HCT116 (cell line): ENCODE measurements around the gene RBBP9. TPM values are rescaled to one million over a fixed set of nuclear protein-coding genes. Genes with fewer than 3 reads are reported as not detected.

ENCODE experiments used
- ATAC-seq: fragments of 200-7000 bp; cut with Tn5 transposase; 2 replicates; pipeline ENCODE4 v1.9.1; 2020; ENCODE audit warnings: mild to moderate bottlenecking, moderate library complexity
- BruUV-seq: library from RNA; stranded (reverse); fragments of 400-500 nt; replicated peaks from 2 replicates; lab custom pipeline; 2021; lab: Mats Ljungman, UMichigan
- CTCF ChIA-PET: fragments of 300-600 bp; sonication (Branson Sonifier 250); formaldehyde crosslinking; loops from one replicate; lab custom pipeline; 2021; ENCODE audit warnings: antibody characterized with exemption; lab: Charles Lee
- POLR2A ChIA-PET: fragments of 300-600, 350-600 bp; sonication (Branson Sonifier 250); formaldehyde crosslinking; loops from one replicate; lab custom pipeline; 2021; ENCODE audit warnings: antibody characterized with exemption; lab: Charles Lee
- RAD21 ChIA-PET, 2 experiments: fragments of 300-600 bp; sonication (Branson Sonifier 250); formaldehyde crosslinking; loops; one replicate each; lab custom pipeline; 2023; ENCODE audit warnings: low total read pairs in 2 of 2; ENCODE audit not compliant: uncharacterized antibody in 2 of 2, unreplicated experiment in 2 of 2, low non-redundant PET in 1 of 2; lab: Charles Lee
- DNase-seq: peaks from one replicate; pipeline ENCODE4 v3.0.0-alpha.2; 2010; ENCODE audit warnings: low read depth, low spot score
- H2AFZ ChIP-seq: fragments of 200-600 bp; shearing (Covaris generic), sonication (generic); 2 replicates; pipeline ENCODE4 v1.6.1; 2017; ENCODE audit warnings: low read depth, mixed run types, mixed read lengths, antibody characterized with exemption, low read length; ENCODE audit not compliant: poor library complexity, severe bottlenecking
- H3K27ac ChIP-seq: 2 replicates; pipeline ENCODE4 v1.5.1; 2012; ENCODE audit warnings: low read depth, low read length
- H3K27me3 ChIP-seq: fragments of 200-600 bp; sonication (generic); 2 replicates; pipeline ENCODE4 v1.6.1; 2016; ENCODE audit warnings: mixed run types, low read length, mixed read lengths; ENCODE audit not compliant: insufficient read depth
- H3K36me3 ChIP-seq, 2 experiments: fragments of 200-500 bp in 1 of 2; fragments of 200-600 bp in 1 of 2; sonication (Bioruptor generic) in 1 of 2; sonication (generic) in 1 of 2; 2 replicates each; pipeline versions ENCODE4 v1.5.1 to v1.6.1; 2014 to 2016; ENCODE audit warnings: low read length in 2 of 2, inconsistent platforms in 1 of 2, mixed read lengths in 1 of 2, mixed run types in 1 of 2; ENCODE audit not compliant: insufficient read depth in 2 of 2, control insufficient read depth in 1 of 2
- H3K4me1 ChIP-seq, 2 experiments: fragments of 200-600 bp in 1 of 2; sonication (generic) in 1 of 2; 2 replicates each; pipeline versions ENCODE4 v1.5.1 to v1.6.1; 2012 to 2017; ENCODE audit warnings: low read length in 2 of 2, inconsistent platforms in 1 of 2, mild to moderate bottlenecking in 1 of 2, mixed read lengths in 1 of 2, mixed run types in 1 of 2, moderate library complexity in 1 of 2; ENCODE audit not compliant: insufficient read depth in 2 of 2, control insufficient read depth in 1 of 2
- H3K4me2 ChIP-seq: fragments of 200-600 bp; sonication (generic); 2 replicates; pipeline ENCODE4 v1.6.1; 2017; ENCODE audit warnings: mixed run types, low read length, mixed read lengths
- H3K4me3 ChIP-seq, 2 experiments: fragments of 200-600 bp in 1 of 2; sonication (generic) in 1 of 2; replicated peaks in 1 of 2; 2 replicates each; pipeline ENCODE4 v1.5.1; 2011 to 2016; ENCODE audit warnings: low read length in 2 of 2, control low read depth in 1 of 2, low read depth in 1 of 2, mild to moderate bottlenecking in 1 of 2, mixed read lengths in 1 of 2, mixed run types in 1 of 2
- H3K79me2 ChIP-seq: fragments of 200-600 bp; sonication (generic); 2 replicates; pipeline ENCODE4 v1.6.1; 2017; ENCODE audit warnings: mild to moderate bottlenecking, mixed run types, low read length, moderate library complexity, mixed read lengths; ENCODE audit not compliant: insufficient read depth
- H3K9ac ChIP-seq: fragments of 200-600 bp; sonication (generic); 2 replicates; pipeline ENCODE4 v1.6.1; 2016; ENCODE audit warnings: low read length, mixed read lengths
- H3K9me2 ChIP-seq: fragments of 200-600 bp; sonication (generic), shearing (Covaris generic); 2 replicates; pipeline ENCODE4 v1.6.1; 2017; ENCODE audit warnings: mixed run types, mild to moderate bottlenecking, moderate library complexity; ENCODE audit not compliant: insufficient read depth
- H3K9me3 ChIP-seq, 2 experiments: fragments of 200-500 bp in 1 of 2; fragments of 200-600 bp in 1 of 2; sonication (Bioruptor generic) in 1 of 2; sonication (generic) in 1 of 2; 2 replicates each; pipeline ENCODE4 v1.6.1; 2014 to 2017; ENCODE audit warnings: low read length in 2 of 2, mixed read lengths in 2 of 2, inconsistent platforms in 1 of 2, low read depth in 1 of 2, mild to moderate bottlenecking in 1 of 2, mixed run types in 1 of 2, moderate library complexity in 1 of 2; ENCODE audit not compliant: control insufficient read depth in 1 of 2, insufficient read depth in 1 of 2
- H4K20me1 ChIP-seq: fragments of 200-600 bp; sonication (generic), shearing (Covaris generic); 2 replicates; pipeline ENCODE4 v1.6.1; 2017; ENCODE audit warnings: mixed run types, mild to moderate bottlenecking, moderate library complexity; ENCODE audit not compliant: insufficient read depth
- CBX3 ChIP-seq: IDR thresholded peaks from 2 replicates; pipeline ENCODE4 v1.6.1; 2012; ENCODE audit warnings: low read depth
- ELF1 ChIP-seq: IDR thresholded peaks from 2 replicates; pipeline ENCODE4 v1.6.1; 2012; ENCODE audit warnings: low read depth, borderline replicate concordance
- EZH2 ChIP-seq: fragments of 200-600 bp; sonication (generic); IDR thresholded peaks from 2 replicates; pipeline ENCODE4 v1.6.1; 2017; ENCODE audit warnings: antibody characterized with exemption, mixed run types
- FOSL1 ChIP-seq: IDR thresholded peaks from 2 replicates; pipeline ENCODE4 v1.6.1; 2012; ENCODE audit warnings: low read depth
- JUND ChIP-seq: IDR thresholded peaks from 2 replicates; pipeline ENCODE4 v1.6.1; 2012
- POLR2AphosphoS5 ChIP-seq: IDR thresholded peaks from 2 replicates; pipeline ENCODE4 v1.6.1; 2011; ENCODE audit warnings: mild to moderate bottlenecking, low read depth, low read length, moderate library complexity
- SIN3A ChIP-seq: IDR thresholded peaks from 2 replicates; pipeline ENCODE4 v1.6.1; 2012; ENCODE audit warnings: low read depth
- SP1 ChIP-seq: IDR thresholded peaks from 2 replicates; pipeline ENCODE4 v1.6.1; 2012; ENCODE audit warnings: low read depth
- SRF ChIP-seq: IDR thresholded peaks from 2 replicates; pipeline ENCODE4 v1.6.1; 2012; ENCODE audit warnings: low read depth
- YY1 ChIP-seq: IDR thresholded peaks from 2 replicates; pipeline ENCODE4 v1.6.1; 2011; ENCODE audit warnings: low read length, low read depth, moderate library complexity, mild to moderate bottlenecking; ENCODE audit not compliant: insufficient replicate concordance; ENCODE audit errors: extremely low read depth
- ZNF274 ChIP-seq: fragments of 200-500 bp; sonication (Bioruptor generic); IDR thresholded peaks from 2 replicates; pipeline ENCODE4 v1.6.1; 2014; ENCODE audit warnings: mild to moderate bottlenecking, low read depth, low read length, inconsistent platforms
- intact Hi-C: fragments of 100-400 bp; cut with micrococcal nuclease; formaldehyde crosslinking; loops from 2 replicates; pipeline ENCODE4 v1.10.0; 2022
- total RNA-seq: library from RNA; stranded (reverse); gene quantifications from one replicate; pipeline ENCODE4 v1.2.1, GENCODE V29; 2021; ENCODE audit not compliant: unreplicated experiment
- TF ChIP-seq, protein P1 (sequence below): IDR thresholded peaks from 2 replicates; pipeline ENCODE4 v1.6.1; 2011; ENCODE audit warnings: mild to moderate bottlenecking, low read length, moderate library complexity; ENCODE audit not compliant: insufficient replicate concordance; ENCODE audit errors: extremely low read depth
- TF ChIP-seq, protein P2 (sequence below): IDR thresholded peaks from 2 replicates; pipeline ENCODE4 v1.6.1; 2012
- TF ChIP-seq, protein P3 (sequence below): IDR thresholded peaks from 2 replicates; pipeline ENCODE4 v1.6.1; 2012
- TF ChIP-seq, protein P4 (sequence below): IDR thresholded peaks from 2 replicates; pipeline ENCODE4 v1.6.1; 2012; ENCODE audit warnings: low read depth

The RBBP9 gene
- total RNA-seq, 1 experiment from 2014 or later, result 10.3 TPM

DNA sequence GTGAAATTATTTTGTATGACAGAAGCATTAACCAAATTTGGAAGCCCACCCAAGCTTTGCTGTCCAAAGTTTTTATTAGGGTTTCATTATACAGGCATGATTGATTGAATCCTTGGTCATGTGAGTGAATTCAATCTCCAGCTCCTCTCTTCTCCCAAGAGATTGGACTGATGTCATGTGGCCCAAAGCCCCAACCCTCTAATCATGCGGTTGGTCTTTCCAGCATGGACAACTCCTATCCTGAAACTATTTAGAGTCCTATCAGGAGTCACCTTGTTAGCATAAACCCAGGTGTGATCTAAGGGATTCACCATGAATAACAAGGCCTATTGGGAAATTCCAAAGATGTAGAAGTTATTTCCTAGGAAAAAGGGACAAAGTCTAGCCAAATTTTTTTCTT, 19.2 kb downstream of the RBBP9 start (continued):
- TF ChIP-seq, protein P1, sequence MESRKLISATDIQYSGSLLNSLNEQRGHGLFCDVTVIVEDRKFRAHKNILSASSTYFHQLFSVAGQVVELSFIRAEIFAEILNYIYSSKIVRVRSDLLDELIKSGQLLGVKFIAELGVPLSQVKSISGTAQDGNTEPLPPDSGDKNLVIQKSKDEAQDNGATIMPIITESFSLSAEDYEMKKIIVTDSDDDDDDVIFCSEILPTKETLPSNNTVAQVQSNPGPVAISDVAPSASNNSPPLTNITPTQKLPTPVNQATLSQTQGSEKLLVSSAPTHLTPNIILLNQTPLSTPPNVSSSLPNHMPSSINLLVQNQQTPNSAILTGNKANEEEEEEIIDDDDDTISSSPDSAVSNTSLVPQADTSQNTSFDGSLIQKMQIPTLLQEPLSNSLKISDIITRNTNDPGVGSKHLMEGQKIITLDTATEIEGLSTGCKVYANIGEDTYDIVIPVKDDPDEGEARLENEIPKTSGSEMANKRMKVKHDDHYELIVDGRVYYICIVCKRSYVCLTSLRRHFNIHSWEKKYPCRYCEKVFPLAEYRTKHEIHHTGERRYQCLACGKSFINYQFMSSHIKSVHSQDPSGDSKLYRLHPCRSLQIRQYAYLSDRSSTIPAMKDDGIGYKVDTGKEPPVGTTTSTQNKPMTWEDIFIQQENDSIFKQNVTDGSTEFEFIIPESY, result no peak
- no peak for TF ChIP-seq FOSL1
- TF ChIP-seq CBX3, result no peak
- TF ChIP-seq, protein P2, sequence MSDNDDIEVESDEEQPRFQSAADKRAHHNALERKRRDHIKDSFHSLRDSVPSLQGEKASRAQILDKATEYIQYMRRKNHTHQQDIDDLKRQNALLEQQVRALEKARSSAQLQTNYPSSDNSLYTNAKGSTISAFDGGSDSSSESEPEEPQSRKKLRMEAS, result no peak
- no peak for TF ChIP-seq JUND
- TF ChIP-seq POLR2AphosphoS5, result no peak
- TF ChIP-seq SRF, result no peak

DNA sequence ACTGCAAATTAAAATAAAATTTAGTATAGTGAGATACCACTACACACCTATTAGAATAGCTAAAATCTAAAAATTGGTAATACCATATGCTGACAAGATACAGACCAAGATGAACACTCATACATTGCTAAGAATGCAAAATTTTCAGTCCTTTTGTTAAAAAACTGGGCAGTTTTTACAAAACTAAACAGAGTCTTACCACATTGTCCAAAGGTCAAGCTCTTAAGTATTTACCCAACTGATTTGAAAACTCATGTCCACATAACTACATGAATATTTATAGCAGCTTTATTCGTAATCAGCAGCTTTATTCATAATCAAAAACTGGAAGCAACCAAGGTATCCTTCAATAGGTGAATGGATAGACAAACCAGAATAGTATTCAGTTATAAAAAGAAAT, 19.8 kb downstream of the RBBP9 start:
- Histone ChIP-seq H4K20me1 (no peaks in the 10 kb centered on the region), H3K9ac (no peak overlapping the region), H3K36me3 (peaks cover 21 to 45% of the 10 kb centered on the region in 2 experiments; a peak in 3 of 4 replicates)
- DNase-seq, result no peak
- BruUV-seq, result no TSS peak
- RAD21 ChIA-PET, result no interaction called here
- TF ChIP-seq JUND (no peak), EZH2 (no peak), YY1 (no peak), SP1 (no peak), ZNF274 (no peak), ELF1 (no peak), CBX3 (no peak), SIN3A (no peak), SRF (no peak), FOSL1 (no peak)
- TF ChIP-seq, protein P3, sequence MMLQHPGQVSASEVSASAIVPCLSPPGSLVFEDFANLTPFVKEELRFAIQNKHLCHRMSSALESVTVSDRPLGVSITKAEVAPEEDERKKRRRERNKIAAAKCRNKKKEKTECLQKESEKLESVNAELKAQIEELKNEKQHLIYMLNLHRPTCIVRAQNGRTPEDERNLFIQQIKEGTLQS, result no peak
- TF ChIP-seq, protein P2, result no peak
- TF ChIP-seq, protein P4, sequence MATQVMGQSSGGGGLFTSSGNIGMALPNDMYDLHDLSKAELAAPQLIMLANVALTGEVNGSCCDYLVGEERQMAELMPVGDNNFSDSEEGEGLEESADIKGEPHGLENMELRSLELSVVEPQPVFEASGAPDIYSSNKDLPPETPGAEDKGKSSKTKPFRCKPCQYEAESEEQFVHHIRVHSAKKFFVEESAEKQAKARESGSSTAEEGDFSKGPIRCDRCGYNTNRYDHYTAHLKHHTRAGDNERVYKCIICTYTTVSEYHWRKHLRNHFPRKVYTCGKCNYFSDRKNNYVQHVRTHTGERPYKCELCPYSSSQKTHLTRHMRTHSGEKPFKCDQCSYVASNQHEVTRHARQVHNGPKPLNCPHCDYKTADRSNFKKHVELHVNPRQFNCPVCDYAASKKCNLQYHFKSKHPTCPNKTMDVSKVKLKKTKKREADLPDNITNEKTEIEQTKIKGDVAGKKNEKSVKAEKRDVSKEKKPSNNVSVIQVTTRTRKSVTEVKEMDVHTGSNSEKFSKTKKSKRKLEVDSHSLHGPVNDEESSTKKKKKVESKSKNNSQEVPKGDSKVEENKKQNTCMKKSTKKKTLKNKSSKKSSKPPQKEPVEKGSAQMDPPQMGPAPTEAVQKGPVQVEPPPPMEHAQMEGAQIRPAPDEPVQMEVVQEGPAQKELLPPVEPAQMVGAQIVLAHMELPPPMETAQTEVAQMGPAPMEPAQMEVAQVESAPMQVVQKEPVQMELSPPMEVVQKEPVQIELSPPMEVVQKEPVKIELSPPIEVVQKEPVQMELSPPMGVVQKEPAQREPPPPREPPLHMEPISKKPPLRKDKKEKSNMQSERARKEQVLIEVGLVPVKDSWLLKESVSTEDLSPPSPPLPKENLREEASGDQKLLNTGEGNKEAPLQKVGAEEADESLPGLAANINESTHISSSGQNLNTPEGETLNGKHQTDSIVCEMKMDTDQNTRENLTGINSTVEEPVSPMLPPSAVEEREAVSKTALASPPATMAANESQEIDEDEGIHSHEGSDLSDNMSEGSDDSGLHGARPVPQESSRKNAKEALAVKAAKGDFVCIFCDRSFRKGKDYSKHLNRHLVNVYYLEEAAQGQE, result no peak
- TF ChIP-seq, all 23 proteins: peak for 0
- ATAC-seq, result no peak
- Histone ChIP-seq H3K9me2 (no peaks in the 10 kb centered on the region), H2AFZ (no peak overlapping the region), H3K79me2 (no peaks in the 10 kb centered on the region), H3K4me1 (no peaks in the 10 kb centered on the region), H3K27me3 (no peaks in the 10 kb centered on the region), H3K4me3 (no peak overlapping the region), H3K9me3 (no peaks in the 10 kb centered on the region), H3K4me2 (no peak overlapping the region), H3K27ac (no peak overlapping the region)
- intact Hi-C loops, result no loop called here
- POLR2A ChIA-PET, result no interaction called here
- CTCF ChIA-PET, result no interaction called here
